Nucleus accumbens (tissue), 56 donors: ENCODE results near the gene POGLUT3.

Source experiments
- DNase-seq, 56 donors: peaks; one replicate each; lab custom pipeline; 2025; lab: John Stamatoyannopoulos, UW

The POGLUT3 gene, protein sequence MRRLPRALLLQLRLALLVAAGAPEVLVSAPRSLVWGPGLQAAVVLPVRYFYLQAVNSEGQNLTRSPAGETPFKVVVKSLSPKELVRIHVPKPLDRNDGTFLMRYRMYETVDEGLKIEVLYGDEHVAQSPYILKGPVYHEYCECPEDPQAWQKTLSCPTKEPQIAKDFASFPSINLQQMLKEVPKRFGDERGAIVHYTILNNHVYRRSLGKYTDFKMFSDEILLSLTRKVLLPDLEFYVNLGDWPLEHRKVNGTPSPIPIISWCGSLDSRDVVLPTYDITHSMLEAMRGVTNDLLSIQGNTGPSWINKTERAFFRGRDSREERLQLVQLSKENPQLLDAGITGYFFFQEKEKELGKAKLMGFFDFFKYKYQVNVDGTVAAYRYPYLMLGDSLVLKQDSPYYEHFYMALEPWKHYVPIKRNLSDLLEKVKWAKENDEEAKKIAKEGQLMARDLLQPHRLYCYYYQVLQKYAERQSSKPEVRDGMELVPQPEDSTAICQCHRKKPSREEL

DNA sequence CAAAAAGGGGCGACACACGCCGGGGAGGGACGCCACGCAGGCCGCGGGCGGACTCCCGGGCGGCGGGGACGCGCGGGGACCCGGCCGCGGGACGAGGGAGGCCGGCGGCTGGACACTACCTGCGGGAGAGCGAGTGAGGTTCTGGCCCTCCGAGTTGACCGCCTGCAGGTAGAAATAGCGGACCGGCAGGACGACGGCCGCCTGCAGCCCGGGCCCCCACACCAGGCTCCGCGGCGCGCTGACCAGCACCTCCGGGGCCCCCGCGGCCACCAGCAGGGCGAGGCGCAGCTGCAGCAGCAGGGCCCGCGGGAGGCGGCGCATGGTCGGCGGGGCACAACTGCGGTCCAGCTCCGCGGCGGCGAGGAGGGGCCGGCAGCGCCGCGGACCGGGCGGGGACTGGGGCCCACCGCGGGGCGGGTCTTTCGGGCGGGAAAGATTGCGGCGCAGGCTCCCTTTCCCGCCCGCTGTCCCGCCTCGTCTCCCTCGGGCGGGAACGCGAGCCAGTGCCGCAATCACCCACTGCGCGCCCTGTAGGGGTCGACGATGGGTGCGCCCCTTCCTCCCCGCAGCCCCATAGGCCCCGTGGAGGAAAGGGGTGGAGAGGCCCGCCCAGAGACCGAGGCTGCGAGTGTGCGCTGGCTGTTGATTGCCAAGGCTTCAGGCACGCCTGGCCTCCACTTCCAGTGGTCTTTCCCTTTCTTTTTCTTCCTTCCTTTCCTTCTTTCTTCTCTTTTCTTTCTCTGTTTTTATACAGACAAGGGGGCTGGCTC, at the start of gene POGLUT3:
TSS of gene POGLUT3 (minus strand) at position 339 of the 770 bp plus-strand sequence. CDS start at position 321, 18 bp downstream.
- peak in 39 of 56 donors; percentile 5 to 72 (median 28) for DNase-seq

DNA sequence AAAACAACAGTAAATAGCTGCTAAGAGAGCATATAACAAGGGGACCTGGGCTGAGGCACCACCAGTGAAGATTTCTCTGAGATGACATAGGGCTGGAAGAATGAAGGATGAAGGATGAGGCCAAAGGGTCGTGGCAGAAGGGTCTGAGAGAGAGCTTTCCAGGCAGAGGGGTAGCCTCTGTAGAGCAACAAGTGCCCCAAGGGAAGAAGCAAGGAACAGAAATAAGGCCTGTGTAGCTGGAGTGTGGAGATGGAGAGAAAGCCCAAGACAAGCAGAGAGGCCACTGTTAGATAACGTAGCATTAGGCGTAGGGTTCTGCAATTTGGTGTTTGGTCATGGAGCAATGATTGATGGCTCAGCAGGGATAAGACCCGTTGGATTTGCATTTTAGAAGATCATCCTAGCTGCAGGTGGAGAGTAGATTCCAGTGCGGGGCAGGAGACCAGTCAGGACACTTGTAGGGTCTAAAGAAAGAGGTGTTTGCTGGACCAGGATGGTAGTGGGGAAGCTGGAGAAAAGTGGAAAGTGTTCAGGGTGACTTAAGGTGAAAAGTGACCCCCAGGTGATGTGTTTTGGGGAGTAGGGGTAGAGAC, 47.8 kb upstream of the POGLUT3 start:
- no peak for DNase-seq

DNA sequence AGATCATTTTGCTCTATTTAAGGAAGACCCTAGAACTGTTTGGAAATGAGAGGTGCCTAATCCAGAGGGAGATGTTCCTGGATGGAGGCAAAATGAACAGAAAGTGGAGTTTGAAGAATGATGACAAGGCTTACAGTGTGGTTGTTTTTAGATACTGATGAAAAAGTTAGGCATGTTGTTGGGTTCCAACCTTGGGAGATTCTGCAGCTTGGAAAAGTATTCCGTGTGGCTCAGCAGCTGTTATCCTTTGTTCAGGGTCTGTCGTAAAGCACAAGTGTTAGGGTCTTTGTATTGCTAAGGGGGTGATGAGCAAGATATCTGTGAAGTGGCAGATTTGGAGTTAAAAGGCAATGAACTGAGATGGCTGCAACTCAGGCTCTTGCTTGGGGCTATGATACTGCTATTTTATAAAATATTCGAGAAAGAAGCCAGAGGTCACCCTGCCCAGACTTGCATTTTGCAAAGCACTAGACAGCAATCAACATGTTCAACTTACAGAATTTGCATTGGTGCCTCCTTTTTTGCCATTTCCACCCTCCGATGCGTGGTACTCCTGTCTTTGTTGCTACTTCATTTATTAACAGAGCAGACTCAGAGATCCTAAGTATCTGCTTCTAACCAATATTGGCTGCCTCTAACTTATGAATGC, 45.3 kb upstream of the POGLUT3 start:
- DNase-seq, result no peak

- DNase-seq, result no peak
Measured at GRCh38 chr11:108541531-108541930, 43.3 kb upstream of the POGLUT3 start.

- DNase-seq, result no peak
Measured at GRCh38 chr11:108538502-108538901, 40.3 kb upstream of the POGLUT3 start.

DNA sequence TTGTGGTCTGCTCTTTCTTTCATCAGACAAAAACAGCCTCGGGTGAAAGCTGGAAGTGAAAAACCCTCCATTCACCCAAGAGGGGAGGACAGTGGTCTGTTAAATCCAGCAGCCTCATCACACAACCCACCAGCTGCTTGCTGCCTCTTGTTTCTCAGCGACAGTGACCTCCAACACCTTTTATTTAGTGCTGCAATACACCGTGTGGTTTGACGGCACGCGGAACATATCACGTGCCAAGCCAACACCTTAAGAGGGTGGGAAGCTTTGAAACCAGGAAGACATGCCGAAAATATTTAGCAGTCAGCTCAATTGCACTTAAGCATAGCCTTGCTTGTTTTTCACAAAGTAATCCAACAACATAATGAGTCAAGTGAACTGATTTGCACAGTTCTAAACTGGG, 39.8 kb upstream of the POGLUT3 start:
- no peak for DNase-seq

DNA sequence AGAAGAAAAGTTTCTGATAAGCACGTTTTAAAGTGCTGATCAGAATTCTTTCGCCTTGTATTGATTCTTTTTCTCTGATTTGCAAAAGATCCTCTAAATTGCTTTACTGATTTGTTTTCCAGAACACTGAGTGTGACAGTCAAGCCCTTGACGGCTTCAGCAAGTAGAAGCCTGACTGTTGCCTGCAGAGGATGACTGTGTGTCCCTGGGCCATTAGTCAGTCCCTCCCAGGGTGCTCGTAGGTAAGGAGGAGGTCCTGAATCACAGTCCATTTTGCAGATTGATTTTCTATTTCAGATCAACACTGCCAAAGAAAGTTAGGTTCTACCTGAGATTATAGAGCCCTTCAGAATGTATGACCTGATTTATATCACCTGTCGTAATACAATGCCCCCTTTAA, 38.6 kb upstream of the POGLUT3 start:
- no peak for DNase-seq

DNA sequence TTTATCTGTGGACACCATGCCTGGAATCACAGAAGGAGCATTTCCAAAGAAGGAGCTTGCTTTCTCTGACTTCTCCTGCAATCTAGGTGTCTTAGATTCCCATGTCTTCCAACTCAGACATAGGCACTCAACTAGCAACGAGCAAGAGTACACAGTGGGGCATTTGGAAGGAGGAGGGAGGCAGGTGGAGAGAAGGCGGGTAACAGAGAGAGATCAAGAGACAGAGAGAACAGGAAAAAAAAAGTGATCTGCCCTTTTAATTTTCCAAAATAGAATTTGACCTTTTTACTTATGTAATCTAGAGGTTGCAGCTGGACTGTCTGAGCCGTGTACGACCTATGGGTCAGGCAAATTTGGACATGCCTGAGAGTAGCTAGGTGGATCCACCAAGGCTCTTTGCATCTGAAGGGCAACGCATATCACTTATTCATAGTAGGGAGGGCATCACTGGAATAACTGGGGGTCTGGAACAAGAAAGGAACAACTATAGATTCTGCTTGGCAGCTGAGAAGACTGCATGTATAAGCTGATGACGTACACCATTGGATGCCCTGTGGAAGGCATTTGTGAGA, 37.3 kb upstream of the POGLUT3 start:
- DNase-seq, result no peak

DNA sequence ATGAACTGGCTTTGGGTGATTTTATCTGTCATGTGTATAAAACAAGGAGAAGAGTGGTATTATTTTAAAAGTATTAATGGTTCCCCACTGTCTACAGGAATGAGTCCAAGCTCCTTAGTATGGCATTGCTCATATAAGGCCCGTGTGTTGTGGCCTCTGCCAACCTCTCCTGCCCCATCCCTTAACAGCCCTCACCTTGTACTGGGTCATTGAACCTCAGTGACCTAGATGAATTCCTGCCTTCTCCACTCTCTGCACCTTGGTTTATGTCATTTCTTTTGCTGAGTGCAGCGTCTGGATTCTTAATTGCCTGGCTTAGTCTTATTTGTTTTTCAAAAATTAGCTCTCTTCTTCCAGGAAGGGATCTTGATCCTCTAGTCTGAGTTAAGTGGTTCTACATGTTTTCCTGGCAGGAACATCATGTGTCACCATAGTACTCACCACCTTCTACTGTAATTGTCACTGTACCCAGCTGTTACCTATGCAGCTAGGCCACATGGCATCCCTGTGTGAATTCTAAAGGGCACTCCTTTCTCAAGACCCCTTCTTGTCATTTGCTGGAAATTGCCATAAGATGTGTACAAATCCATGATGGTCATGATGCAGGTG, 36.2 kb upstream of the POGLUT3 start:
- no peak for DNase-seq

DNA sequence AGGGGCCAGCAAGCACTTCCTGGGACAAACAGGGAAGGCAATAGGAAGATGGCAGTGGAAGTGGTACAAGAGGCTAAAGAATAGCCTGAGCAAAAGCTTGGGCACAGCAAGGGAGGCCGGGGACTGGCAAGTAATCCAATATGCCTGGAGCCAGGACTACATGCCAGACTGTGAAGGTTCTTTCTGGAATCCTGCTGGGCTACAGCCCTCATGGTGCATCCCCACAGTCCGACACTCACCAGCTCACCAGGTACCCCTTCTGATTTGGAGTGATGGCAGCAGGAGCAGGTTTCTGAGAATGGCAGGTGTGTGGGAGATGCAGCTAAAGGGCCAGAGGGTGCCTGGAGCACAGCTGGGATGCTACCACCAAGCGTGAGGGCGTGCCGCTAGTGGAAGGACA, 32.2 kb upstream of the POGLUT3 start:
- DNase-seq, result no peak

DNA sequence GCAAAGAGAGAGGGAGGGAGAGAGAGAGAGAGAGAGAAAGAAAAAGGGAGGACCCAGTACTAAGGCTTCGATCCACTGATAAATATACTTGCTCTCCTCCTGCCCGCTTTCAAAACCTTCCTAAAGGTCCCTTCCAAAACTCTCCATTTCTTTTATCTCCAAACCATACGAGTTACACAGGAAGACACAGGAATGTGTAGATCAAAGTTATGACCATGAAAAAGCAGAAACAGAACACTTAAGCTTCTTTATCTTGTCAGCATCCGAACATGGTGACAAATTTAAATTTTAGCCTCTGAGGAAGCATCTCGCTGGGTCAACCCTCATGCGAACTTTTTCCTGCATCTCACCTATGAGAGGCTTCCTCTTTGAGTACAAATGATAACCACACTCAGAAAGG, 29.2 kb upstream of the POGLUT3 start:
- DNase-seq, result no peak

- no peak for DNase-seq
Measured at GRCh38 chr11:108525161-108525560, 27.0 kb upstream of the POGLUT3 start.

GRCh38 chr11:108524422-108524821, 26.2 kb upstream of the POGLUT3 start:
- DNase-seq, result no peak

- DNase-seq, result no peak
Measured at GRCh38 chr11:108522318-108522717, 24.1 kb upstream of the POGLUT3 start.

GRCh38 chr11:108518581-108518980, 20.4 kb upstream of the POGLUT3 start:
- DNase-seq, result no peak

GRCh38 chr11:108516125-108516524, 17.9 kb upstream of the POGLUT3 start:
- DNase-seq, result no peak

DNA sequence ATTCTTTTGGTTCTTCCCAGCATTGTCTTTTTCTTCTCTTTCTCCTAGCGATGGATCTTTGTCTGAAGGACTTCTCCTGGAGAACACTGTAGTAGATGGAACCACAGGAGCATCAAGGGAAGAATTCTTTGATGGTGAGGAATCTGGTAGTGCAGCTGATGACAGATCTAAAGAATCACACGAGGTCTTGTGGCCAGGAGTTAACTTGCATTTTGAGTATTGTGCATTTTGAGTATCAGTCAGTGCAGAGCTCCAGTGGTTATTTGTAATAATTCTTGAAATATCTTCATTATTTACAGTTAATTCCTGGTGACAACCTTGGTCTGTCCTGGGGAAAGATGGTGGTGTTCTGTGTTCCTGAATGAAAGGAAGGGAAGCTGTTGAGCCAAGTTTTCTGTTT, 14.5 kb upstream of the POGLUT3 start:
- no peak for DNase-seq

DNA sequence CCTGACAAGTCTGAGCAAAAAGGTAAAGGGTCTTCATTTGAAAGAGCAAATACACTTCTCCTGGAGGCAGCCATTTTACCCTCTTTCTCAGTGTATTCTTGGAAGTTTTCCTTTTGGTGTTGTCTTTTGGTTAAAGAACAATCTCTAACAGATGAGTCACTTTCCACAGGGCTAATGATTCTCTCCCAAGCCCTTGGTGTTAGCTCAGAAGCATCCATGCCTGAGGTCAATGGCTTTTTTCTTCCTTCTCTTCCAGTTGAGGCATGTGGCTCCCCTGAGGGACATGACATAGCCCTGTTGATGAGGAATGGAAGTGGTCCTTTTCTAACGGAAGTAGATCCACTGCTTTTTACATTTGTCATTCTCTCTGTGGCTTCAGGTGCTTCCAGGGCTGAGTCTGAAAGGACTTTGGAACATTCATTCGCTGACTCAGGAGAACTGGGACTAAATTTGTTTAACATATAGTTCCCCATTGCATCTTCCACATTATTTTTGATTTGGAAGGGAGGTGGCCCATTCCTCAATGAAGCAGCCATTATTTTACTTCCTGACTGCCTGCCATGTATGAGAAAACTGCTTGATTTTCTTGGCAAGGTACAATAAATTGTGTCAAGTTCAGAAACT, 13.8 kb upstream of the POGLUT3 start:
- DNase-seq, result no peak
